HG02678 (cell line): Measurements from ENCODE around the gene VTI1A.

Experiments
- ATAC-seq: cut with Tn5 transposase; IDR thresholded peaks from one replicate; pipeline ENCODE4 v1.9.1; 2021; ENCODE audit warnings: mild to moderate bottlenecking, moderate library complexity; ENCODE audit not compliant: unreplicated experiment

VTI1A gene

GRCh38 chr10:112821038-112821437, 374.0 kb downstream of the VTI1A start:
- ATAC-seq: no peak

DNA sequence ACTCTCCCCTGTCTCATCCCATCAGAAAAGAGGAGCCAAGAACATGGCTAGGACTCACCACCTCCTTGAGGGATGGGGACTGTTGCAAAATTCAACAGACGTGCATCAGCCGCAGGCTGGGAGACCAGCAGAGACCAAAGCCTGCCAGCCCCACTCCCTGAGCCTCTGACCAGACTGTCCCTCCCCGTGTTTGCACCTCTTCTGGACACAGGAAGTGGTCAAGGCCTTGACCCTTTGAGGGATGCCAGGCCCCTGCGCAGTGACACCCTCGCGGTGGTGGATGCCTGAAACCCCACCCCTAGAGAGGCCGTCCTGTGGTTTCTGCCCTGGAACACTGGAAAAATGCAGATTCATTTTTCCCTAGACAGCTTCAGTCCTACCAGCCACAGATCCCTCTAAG, 374.6 kb downstream of the VTI1A start:
- ATAC-seq: no peak

DNA sequence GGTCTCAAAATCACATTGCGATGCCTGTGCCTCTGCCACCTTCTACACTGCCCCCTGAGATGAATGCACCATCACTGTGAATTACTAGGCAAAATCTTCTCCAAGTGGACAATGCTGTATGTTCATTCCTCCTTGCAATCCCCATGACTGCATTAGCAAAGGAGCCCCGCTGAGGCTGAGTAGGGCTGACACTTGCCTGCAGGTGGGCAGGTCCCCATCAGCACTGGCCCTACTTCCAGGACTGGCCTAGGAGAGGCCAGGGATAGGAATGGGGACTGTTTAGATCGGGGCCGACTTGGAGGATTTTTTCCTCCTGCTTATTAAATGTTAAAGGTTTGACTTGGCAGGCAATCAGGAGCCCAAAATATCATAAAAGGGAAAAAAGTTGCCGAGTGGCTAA, 376.0 kb downstream of the VTI1A start:
- ATAC-seq: no peak

DNA sequence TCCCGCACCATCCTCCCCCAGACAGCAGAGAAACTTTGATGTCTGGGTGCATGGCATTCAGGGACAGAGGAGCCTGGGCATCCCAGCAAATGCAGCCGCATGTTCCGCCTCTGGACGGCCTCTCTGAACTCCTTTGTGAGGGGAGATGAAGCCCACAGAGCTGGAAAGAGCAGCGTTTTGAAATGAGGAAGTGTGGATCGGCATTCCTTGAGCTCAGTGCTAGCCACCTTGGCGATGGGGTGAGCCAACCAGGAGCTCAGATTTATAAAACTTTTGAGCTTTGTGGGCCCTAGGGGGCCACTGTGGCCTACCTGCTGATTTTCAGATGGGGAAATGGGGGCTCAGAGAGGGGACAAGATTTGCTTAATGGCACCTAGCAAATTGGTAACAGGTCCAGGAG, 376.6 kb downstream of the VTI1A start:
- no peak for ATAC-seq

DNA sequence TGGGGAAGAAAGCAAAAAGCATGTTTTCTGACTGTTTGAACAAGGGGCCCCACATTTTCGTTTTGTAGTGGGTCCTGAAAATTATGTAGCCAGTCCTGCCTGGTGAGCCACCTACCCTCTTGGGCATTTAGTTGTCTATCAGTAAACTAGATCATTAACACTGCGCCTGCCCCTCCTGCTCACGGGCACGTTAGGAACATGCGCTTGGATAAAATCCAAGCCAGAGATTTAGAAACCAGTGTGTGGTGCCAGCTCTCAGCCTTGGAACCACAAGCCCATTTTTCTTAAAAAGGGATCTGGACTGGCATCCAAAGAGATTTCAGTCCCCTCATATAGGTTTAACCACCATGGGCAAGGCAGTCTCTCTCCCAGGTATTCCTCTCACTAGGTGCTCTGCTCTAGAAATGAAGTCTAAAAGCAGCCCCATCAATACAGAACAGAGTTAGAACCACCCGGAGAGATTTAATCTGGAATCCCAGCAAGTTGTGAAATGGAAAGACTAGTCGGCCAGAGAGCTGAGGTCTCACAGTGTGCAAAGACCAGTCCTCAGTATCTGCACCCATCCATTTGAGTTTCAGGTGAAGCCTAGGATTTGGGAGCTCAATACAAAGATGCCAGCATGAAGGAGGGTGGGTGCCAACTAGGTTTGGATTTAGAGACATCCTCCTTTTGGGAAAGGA, 379.1 kb downstream of the VTI1A start:
- ATAC-seq: no peak

GRCh38 chr10:112827086-112827485, 380.1 kb downstream of the VTI1A start:
- no peak for ATAC-seq

GRCh38 chr10:112827951-112828350, 380.9 kb downstream of the VTI1A start:
- ATAC-seq: no peak

DNA sequence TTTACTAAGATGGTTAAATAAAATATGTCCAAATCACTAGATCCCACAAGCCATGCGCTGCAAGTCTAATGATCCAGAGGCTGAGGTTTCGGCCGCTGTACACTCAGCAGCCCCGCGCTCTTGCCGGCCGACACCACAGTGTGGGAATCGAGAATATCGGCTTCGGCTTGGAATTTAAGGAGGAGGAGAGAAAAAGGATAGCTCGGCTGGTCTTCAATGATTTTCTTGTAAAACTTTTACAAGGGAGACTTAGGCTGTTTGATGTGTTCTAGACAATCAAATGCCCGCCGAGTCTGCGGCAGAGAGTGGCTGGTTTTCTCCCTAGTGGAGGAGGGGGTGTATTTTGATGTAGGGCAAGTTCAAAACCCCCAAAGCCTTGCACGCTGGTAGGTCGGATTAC, 384.8 kb downstream of the VTI1A start:
- ATAC-seq: no peak

- ATAC-seq: no peak
Measured at GRCh38 chr10:112832361-112832878, 385.4 kb downstream of the VTI1A start.

DNA sequence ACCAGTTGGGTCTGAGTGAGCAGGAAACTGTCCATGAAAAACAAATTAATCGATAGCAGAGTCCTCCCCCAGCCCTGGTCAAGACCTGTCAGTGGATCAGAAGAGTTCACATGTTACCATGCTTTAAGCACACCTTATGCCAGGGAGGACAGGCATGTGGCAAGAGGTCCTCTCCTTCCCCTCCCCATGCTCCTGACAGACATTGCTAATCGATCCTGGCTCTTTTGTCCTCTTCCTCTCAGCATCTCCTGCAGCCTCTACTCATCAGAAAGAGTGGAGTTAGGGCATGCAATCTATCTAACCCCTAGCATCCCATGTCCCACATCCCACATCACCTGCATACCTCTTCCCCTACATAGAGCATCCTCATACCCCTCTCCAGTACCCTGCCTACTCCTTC, 385.9 kb downstream of the VTI1A start:
- ATAC-seq: no peak

- ATAC-seq: no peak
Measured at GRCh38 chr10:112834751-112835181, 387.8 kb downstream of the VTI1A start.

- no peak for ATAC-seq
Measured at GRCh38 chr10:112835217-112835715, 388.3 kb downstream of the VTI1A start.

GRCh38 chr10:112835944-112836451, 389.0 kb downstream of the VTI1A start:
- no peak for ATAC-seq

DNA sequence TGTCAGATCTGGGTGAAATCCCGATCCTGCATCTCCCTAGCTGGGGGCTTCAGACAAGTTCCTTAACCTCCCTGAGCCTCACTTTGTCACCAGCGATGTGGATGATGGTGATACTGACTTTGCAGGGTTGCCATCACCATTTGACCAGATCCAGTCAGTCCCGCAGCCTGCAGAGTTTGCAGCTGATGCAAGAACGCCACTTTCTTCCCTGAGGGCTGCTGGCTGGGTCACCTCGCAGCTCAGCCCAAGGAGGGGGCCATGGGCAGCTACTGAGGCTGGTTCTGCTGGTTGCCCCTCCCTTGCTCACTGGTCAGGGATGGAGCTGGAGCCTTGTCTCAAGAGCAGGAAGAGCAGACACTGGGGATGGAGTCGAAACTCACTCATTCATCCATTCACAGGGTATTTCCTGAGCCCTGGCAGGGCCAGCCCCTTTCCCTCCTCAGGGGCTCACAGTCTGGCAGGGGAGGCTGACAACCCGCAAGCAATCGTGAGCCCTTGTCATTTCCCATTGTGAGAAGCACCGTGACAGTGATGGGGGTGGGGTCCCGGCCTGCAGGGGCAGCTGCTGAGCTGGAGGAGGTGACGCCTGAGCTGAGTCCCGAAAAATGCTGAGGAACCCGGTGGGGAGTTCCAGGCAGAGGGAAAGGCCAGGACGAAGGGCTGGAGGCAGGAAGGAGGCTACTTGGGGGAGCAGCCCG, 391.9 kb downstream of the VTI1A start:
- ATAC-seq: no peak

DNA sequence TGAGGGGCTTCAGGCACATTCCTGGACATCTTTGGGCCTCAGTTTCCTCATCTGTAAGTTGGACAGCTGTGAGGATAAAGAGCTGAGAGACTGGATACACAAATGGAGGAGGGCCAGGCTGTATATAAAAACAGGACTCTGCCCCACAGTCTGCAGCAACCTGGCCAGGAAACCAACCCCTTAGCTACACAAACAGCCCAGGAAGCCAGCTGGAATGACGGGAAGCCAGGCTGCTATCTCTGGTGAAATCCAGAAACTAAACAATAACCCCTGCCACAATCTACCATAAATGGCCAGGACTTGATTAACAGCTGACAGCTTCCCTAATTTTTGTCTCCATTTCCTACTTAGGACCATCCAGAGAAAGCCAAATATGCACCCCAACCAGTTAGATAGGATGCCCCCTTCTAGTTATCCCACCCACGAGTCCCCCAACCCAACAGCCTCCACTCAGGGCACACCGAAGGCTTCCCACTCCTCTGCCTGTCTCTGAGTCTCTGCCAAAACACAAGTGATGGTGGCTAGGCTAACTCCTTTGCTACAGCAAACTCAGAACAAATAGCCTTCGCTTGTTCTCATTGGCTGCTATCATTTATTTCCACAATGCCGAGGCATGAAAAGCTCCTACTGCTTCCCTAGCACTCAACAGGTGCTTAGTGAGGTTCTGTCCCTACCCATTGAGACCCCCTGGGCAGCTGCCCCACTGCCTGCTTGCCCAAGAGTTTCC, 393.1 kb downstream of the VTI1A start:
- ATAC-seq: no peak

DNA sequence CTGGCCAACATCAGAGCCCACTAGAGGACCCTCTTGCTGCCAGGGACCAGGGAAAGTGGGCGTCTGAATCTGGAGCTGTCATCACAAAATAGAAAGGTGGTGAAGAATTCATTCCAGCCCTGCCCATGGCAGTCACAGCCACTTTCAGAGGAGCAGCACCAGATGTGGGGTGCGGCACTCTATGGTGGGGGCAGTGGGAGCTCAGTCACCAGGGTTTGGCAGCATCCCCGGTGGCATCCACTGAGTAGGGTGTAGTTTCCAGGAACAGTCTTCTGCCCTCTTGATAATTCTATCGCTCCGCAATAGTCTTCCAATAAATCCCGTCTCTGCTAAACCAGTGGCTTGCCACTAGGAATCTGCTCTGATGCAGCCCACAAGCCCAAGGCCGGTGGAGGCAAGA, 394.5 kb downstream of the VTI1A start:
- no peak for ATAC-seq

- peak; percentile 99 for ATAC-seq
Measured at GRCh38 chr10:112842832-112843360, 395.9 kb downstream of the VTI1A start.

- ATAC-seq: no peak
Measured at GRCh38 chr10:112843623-112844022, 396.6 kb downstream of the VTI1A start.

GRCh38 chr10:112844681-112845544, 397.9 kb downstream of the VTI1A start:
- ATAC-seq: no peak

DNA sequence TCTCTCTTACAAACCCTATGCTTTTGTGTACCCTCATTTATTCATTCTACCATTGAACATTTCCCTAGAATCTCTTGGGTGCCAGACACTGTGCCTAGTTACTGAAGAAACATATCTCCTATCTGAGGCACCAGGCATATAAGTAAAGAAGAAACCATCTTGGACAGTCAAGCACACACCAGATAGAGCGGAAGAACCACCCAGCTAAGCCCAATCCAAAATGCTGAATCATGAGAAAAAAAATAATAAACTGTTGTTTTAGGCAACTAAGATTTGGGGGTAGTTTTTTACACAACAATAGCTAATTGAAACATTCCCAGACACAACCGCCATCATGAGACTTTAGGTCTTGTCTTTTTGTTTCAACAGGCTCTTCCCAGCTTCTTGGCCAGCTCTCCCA, 400.8 kb downstream of the VTI1A start:
- no peak for ATAC-seq
